Subcutaneous adipose tissue (tissue), 4 donors: Measurements from ENCODE around the gene HAAO. TPM values are rescaled to one million over a fixed set of nuclear protein-coding genes. Genes with fewer than 3 reads are reported as not detected.

Experiments
- CTCF ChIP-seq: fragments of 450-650 bp; IDR thresholded peaks from one replicate; pipeline ENCODE4 v1.5.1; 2016; ENCODE audit warnings: low read depth, mild to moderate bottlenecking, control low read depth, antibody characterized with exemption, moderate library complexity
- total RNA-seq, 4 donors: library from RNA; depleted of rRNA; stranded (reverse); fragments of >200 nt; gene quantifications; one replicate each; pipeline ENCODE4 v1.1.0, GENCODE V29; 2016

Gene HAAO
- total RNA-seq, 4 donors from 2014 or later: 1.1 to 10.2 (median 5.9) TPM

- no peak for TF ChIP-seq CTCF
Measured at GRCh38 chr2:42824454-42824807, 32.0 kb upstream of the HAAO start.

GRCh38 chr2:42823744-42824453 lies 31.5 kb upstream of the HAAO start:
- no peak for TF ChIP-seq CTCF

DNA sequence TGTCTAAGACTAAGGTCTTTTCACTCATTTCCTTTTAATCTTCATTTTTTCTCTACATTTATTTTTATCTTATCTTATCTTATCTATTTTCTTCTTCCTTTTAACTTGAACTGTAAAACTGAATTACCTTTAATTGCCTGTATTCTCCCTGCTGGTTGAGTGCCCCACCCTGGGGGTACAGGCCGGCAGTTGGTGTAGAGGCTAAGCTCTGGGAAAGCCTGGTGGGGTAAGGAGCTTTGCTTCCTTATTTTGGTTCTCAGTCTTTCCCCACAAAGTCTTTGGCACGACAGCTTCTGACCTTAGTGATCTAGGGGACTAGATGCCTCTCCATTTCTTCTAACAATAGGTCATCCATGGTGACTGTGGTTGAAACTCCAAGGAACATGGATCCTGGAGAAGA lies 26.8 kb upstream of the HAAO start:
- TF ChIP-seq CTCF: no peak

- no peak for TF ChIP-seq CTCF
Measured at GRCh38 chr2:42815726-42816125, 23.3 kb upstream of the HAAO start.

DNA sequence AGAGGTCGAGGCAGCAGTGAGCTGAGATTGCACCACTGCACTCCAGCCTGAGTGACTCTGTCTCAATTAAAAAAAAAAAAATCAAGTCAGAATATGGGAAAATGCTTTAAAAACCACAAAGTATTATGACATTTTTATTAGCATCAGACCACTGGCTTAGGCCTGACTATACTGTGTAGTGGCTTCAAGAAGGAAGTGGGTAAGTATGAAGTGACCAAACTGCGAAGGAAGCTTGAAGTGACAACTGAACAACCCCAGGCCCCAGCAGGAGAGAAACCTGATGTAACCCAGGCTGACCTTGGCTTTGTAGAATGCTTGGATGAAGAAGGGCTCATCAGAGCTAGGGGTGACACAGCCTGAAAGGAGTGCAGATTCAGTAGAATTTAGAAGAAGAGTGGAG lies 21.4 kb upstream of the HAAO start:
- no peak for TF ChIP-seq CTCF

- no peak for TF ChIP-seq CTCF
Measured at GRCh38 chr2:42812899-42813479, 20.6 kb upstream of the HAAO start.

DNA sequence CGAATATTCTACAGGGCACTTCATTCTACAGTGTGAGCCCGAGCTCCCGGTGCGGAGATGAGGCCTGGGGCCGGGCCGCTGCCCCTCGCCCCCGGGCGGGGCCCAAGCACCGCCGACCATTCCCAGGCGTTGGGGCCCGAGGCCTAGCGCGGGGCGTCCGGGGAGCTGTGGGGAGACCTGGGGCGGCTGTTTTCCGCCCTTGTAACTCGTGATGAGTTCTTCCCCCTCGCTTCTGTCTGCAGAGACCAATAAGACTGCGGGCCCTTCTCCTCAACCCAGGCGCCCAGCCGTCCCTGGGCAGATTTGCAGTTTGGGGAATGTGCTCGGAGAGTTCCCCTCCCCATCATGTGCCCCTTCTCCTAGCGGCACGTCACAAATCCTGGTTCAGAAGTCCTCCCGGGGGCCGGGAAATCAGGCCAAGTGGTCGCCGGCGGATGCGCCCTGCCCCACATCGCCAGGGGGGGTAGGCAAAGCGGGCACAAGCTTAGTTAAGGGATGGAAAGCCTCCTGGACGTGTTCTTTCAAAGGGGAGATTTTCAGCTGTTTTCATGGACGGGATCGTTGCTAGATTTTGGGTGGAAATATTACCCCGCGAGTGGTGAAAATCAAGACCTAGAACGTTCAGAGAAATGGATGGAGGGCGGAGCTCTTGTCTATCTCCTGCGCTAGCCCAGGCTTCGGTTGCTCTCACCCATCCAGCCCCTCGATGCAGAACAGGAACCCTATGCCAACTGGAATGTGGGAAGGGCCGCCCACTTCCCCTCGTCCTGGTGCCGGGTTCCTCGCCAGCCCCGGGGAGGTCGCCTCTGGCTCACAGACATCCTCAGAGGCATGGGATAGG lies 18.8 kb upstream of the HAAO start:
- no peak for TF ChIP-seq CTCF
